Esophagus muscularis mucosa (tissue), 4 donors: ENCODE data around the gene RNF168. TPM values are rescaled to one million over a fixed set of nuclear protein-coding genes. Genes with fewer than 3 reads are reported as not detected.
"Not testable (repeated sequence)": the region's sequence is repeated elsewhere in the genome, so short reads cannot be mapped to it uniquely, and the experiment has no call there.

ENCODE experiments used
- DNase-seq: peaks from one replicate; pipeline ENCODE4 v3.0.0-alpha.2; 2017; ENCODE audit errors: extremely low spot score
- H3K27ac ChIP-seq, 4 donors: fragments of 200-600 bp; sonication (generic); replicated peaks in 1 of 4; 1 replicate in 3 of 4; 2 replicates in 1 of 4; pipeline ENCODE4 v1.5.1; 2016 to 2019; ENCODE audit warnings: mild to moderate bottlenecking in 1 of 4
- H3K27me3 ChIP-seq, 4 donors: fragments of 200-600 bp; sonication (generic); one replicate each; pipeline versions ENCODE4 v1.5.1 to v1.6.0; 2016 to 2019
- H3K36me3 ChIP-seq, 4 donors: fragments of 200-600 bp; sonication (generic); one replicate each; pipeline ENCODE4 v1.5.1; 2016 to 2019
- H3K4me1 ChIP-seq, 4 donors: fragments of 200-600 bp; sonication (generic); one replicate each; pipeline ENCODE4 v1.5.1; 2016 to 2019
- H3K4me3 ChIP-seq, 4 donors: fragments of 200-600 bp; sonication (generic); 1 replicate in 2 of 4; 2 replicates in 2 of 4; pipeline ENCODE4 v1.5.1; 2016 to 2019; ENCODE audit warnings: mild to moderate bottlenecking in 4 of 4, moderate library complexity in 1 of 4
- H3K9me3 ChIP-seq, 4 donors: fragments of 200-600 bp; sonication (generic); 1 replicate in 3 of 4; 2 replicates in 1 of 4; pipeline ENCODE4 v1.5.1; 2016 to 2019
- CTCF ChIP-seq, 3 experiments: fragments of 200-600 bp in 2 of 3; fragments of 450-650 bp in 1 of 3; sonication (generic) in 2 of 3; IDR thresholded peaks; one replicate each; pipeline ENCODE4 v1.5.1; 2017 to 2019; ENCODE audit warnings: antibody characterized with exemption in 3 of 3, mild to moderate bottlenecking in 2 of 3, moderate library complexity in 1 of 3
- EP300 ChIP-seq: sonication (generic); formaldehyde crosslinking; IDR thresholded peaks from one replicate; pipeline ENCODE4 v1.6.1; 2017; ENCODE audit warnings: antibody characterized with exemption
- POLR2A ChIP-seq: fragments of 450-650 bp; IDR thresholded peaks from one replicate; pipeline ENCODE4 v1.6.1; 2017; ENCODE audit warnings: antibody characterized with exemption, moderate library complexity, mild to moderate bottlenecking, low read depth
- POLR2AphosphoS5 ChIP-seq, 2 donors: sonication (generic); formaldehyde crosslinking; IDR thresholded peaks; one replicate each; pipeline ENCODE4 v1.6.1; 2017; ENCODE audit warnings: antibody characterized with exemption in 2 of 2
- WGBS: methylation state at CpG from one replicate; pipeline ENCODE4 v1.1.5; 2018; 5-methylcytosine and 5-hydroxymethylcytosine counted together
- intact Hi-C: fragments of 100-400 bp; cut with DNase I; formaldehyde crosslinking; loops from one replicate; pipeline ENCODE4 v1.15.1; 2023
- total RNA-seq, 4 donors: library from RNA; depleted of rRNA; stranded (reverse); fragments of >200 nt; gene quantifications; one replicate each; pipeline versions ENCODE4 v1.1.0 to v1.2.1, GENCODE V29; 2016

Gene RNF168
- total RNA-seq, 4 donors from 2014 or later = 17.2 to 23.0 (median 22.3) TPM

DNA sequence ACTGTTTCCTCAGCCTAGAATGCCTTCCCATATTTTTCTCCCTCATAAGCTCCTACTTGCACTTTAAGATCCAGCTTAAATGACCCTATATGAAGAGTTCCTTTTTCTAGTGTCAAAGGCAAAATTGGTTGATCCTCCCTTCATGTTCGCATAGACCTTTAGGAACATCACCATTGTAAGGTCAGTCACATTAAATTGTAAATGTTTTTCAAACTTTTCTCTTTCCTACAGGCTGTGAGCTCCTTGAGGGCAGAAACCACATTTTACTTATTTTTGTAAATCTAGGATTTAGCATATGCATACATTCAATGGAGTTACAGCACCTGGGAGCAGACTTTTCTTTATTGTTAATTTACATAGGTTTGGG is 10.8 kb upstream of the RNF168 start:
- Histone ChIP-seq H3K9me3 (peaks cover 0 to 12% (median 11%) of the 10 kb centered on the region in 4 donors), H3K4me1 (peaks cover 0 to 5% (median 0%) of the 10 kb centered on the region in 4 donors), H3K27ac (no peak overlapping the region), H3K36me3 (no peaks in the 10 kb centered on the region), H3K27me3 (no peaks in the 10 kb centered on the region), H3K4me3 (no peak overlapping the region)
- intact Hi-C loops = no loop called here
- WGBS = 100% methylated on average over 1 of the region's 1 CpG
- no peak for DNase-seq
- TF ChIP-seq EP300 (no peak), POLR2AphosphoS5 (IDR thresholded peaks at IDR 0.05) (no peak), CTCF (IDR thresholded peaks at IDR 0.05) (no peak), POLR2A (no peak)

DNA sequence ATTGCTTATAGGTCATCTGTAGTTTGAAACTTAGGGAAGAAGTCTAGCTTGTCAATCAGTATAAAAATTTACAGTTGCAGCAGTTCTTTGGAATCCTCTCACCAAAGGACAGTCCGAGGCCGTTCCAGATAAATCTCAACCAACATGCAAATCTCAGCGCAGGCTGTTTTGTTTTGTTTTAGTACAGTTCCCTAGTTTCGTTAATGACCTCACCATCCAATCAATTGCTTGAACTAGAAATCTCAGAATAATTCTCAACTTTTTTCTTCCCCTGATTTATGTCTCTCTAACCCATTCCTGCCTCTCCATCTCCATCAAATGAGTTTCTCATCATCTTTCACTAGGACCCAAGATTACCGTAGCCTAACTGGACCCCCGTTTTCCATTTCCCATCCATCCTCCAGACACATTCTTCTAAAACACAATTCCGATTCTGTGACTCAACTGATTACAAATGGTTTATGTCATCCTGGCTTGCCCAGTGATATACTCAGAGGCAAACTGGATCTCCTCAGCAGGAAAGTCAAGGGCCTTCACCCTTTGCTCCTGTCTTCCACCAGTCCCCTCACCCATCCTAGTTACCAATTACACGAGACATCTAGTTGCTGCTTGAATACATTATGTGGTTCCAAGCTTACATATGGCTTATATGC is 10.3 kb upstream of the RNF168 start:
- Histone ChIP-seq H3K27ac (no peak overlapping the region), H3K27me3 (no peaks in the 10 kb centered on the region), H3K36me3 (no peaks in the 10 kb centered on the region), H3K4me3 (no peak overlapping the region), H3K9me3 (peaks cover 0 to 7% (median 6%) of the 10 kb centered on the region in 4 donors), H3K4me1 (peaks cover 0 to 3% (median 0%) of the 10 kb centered on the region in 4 donors)
- DNase-seq = no peak
- TF ChIP-seq EP300 (no peak), CTCF (IDR thresholded peaks at IDR 0.05) (no peak), POLR2AphosphoS5 (IDR thresholded peaks at IDR 0.05) (no peak), POLR2A (no peak)
- 85% methylated on average over 8 of the region's 8 CpGs for WGBS
- intact Hi-C loops = no loop called here

DNA sequence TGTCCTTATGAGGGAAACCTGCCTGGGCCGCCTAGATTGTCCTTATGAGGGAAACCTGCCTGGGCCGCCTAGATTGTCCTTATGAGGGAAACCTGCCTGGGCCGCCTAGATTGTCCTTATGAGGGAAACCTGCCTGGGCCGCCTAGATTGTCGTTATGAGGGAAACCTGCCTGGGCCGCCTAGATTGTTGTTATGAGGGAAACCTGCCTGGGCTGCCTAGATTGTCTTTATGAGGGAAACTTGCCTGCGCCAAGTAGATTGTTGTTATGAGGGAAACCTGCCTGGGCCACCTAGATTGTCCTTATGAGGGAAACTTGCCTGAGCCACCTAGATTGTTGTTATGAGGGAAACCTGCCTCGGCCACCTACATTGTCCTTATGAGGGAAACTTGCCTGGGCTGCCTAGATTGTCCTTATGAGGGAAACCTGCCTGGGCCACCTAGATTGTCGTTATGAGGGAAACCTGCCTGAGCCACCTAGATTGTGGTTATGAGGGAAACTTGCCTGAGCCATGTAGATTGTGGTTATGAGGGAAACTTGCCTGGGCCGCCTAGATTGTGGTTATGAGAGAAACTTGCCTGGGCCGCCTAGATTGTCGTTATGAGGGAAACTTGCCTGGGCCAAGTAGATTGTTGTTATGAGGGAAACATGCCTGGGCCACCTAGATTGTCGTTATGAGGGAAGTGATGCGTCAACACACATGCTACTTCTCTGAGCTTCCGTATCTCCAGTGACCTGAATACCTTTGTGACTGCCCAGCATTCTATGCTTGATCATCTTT is 8.3 kb upstream of the RNF168 start:
- DNase-seq, H3K27me3 ChIP-seq, H3K9me3 ChIP-seq, H3K4me1 ChIP-seq, H3K27ac ChIP-seq, H3K4me3 ChIP-seq, H3K36me3 ChIP-seq, intact Hi-C loops: not testable (repeated sequence)
- 89% methylated on average over 11 of the region's 15 CpGs for WGBS

- H3K36me3 ChIP-seq, H3K27me3 ChIP-seq, intact Hi-C loops, H3K9me3 ChIP-seq, H3K4me3 ChIP-seq, DNase-seq, H3K27ac ChIP-seq, H3K4me1 ChIP-seq: not testable (repeated sequence)
- 100% methylated on average over 1 of the region's 1 CpG for WGBS
Observed at GRCh38 chr3:196511108-196511507, 7.5 kb upstream of the RNF168 start.

GRCh38 chr3:196506687-196507086 is 3.1 kb upstream of the RNF168 start:
- TF ChIP-seq POLR2AphosphoS5 (IDR thresholded peaks at IDR 0.05) (no peak), POLR2A (no peak), EP300 (no peak), CTCF (IDR thresholded peaks at IDR 0.05) (no peak)
- no peak overlapping the region for H3K27ac ChIP-seq
- peaks cover 0 to 4% (median 0%) of the 10 kb centered on the region in 4 donors for H3K36me3 ChIP-seq
- H3K4me3 ChIP-seq = no peak overlapping the region
- H3K9me3 ChIP-seq = no peaks in the 10 kb centered on the region
- intact Hi-C loops = no loop called here
- 82% methylated on average over 8 of the region's 8 CpGs for WGBS
- no peaks in the 10 kb centered on the region for H3K27me3 ChIP-seq
- DNase-seq = no peak
- H3K4me1 ChIP-seq = peaks cover 6 to 9% (median 6%) of the 10 kb centered on the region in 4 donors
